GM19240 (cell line): Measurements from ENCODE around the gene INPP4A.

Experiments
- DNase-seq: peaks from one replicate; pipeline ENCODE4 v3.0.0; 2011; ENCODE audit warnings: low spot score; ENCODE audit not compliant: insufficient read length

The INPP4A gene

DNA sequence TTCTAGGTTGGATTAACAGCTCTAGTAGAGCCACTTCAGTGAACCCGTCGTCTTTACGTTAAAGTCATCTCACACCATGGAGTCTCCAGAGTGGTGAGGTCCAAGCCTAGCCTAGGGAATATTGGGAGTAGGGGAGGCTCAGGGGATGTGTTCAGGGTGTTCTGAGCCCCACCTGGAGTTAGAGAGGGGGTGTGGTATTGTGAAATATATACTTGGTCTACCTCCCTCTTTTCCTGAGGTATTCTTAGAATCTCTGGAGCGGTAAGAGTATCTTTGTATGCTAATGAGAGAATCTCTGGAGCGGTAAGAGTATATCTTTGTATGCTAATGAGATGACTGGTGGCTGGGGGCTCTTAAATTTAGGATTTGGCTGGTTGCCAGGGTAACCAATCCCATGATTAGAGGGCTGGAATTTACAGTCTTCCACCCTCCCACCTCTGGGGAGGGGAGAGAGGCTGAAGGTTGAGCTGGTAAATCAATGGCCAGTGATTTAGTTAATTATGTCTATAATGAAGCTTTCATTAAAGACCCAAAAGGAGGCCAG is 69.5 kb downstream of the INPP4A start:
- DNase-seq, result no peak

DNA sequence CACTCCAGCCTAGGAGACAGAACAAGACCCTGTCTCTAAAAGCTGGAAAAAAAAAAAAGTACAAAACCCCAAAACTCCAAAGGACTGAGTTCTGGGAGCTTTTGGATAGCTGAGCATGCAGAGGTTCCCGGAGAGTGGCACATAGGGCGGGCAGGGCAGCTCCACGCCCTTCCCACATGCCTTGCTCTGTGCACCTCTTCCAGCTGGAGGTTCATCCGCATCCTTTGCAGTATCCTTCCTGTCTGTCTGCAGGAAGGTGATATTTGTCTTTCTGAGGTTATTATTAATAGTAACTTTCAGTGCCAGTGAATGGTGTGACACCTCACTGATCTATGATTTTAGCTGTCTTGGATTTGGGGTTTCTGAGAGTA is 70.2 kb downstream of the INPP4A start:
- DNase-seq, result no peak

DNA sequence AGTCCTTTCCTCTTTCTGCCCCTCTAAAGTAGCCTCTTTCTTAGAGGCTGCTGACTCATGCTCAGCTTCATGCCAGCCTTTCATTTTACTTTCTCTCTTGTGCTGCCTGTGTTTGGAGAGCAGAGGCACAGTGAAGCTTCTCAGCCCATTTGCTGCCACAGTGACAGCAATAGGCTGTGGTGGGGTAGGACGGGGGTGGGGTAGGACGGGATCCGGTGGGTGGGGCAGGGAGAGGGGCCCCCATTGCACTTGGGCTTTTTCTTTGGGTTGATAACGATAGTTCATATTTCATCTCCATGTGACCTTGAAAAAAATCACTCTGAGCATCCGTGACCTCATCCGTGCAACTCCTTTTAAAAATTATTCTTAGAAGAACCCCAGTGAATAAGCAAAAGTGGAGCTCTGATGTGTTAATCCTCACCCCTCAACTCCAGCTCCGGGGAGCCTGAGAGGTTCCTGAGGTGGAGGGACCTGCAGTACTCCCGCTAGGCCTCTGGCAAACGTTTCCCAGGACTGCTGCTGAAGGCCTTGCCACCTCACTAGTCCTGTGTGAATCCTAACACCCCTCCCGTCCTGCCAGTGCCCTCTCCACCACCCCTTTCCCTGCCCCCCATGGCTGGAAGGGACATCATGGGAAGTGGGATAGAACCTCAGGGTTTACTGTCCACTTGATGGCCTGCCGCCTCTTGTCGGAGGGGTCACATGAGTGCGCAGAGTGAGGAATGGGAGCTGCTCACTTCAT is 70.8 kb downstream of the INPP4A start:
- DNase-seq, result peak; percentile 27

DNA sequence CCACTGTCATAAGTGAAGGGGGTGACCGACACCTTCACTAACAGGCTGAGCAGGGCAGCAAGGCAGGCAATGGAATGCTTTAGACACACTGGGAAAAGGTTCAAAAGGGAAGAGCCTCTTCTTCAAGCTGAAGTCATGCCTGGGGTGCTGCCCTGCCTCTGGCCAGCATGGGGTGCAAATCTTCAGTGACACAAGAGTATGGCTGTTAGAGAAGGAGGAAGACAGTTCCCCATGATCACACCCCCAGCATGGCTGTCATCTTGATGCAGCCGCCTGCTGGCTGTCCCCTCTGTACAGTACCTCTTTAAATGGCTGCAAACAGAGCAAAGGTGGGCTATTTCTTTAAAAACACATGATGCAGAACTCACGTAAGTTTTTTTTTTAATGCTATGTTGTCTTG is 71.9 kb downstream of the INPP4A start:
- no peak for DNase-seq

DNA sequence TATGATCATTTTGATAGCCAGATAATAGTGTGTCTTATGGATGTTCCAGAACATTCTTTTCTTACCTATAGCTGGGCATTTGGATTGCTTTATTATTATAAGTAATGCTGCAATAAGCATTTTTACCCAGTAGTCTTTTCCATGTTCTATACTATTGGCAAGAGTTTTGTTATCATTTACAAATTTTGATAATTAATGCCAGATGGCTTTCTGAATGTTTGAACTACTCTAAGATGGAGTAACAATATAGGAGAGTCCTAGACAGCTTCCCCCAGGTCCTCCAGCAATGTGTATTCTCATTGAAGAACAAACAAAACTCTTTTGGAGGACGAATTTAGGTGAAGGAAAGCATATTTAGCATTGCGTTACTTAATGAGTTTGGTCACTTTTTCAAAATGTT is 73.0 kb downstream of the INPP4A start:
- no peak for DNase-seq

DNA sequence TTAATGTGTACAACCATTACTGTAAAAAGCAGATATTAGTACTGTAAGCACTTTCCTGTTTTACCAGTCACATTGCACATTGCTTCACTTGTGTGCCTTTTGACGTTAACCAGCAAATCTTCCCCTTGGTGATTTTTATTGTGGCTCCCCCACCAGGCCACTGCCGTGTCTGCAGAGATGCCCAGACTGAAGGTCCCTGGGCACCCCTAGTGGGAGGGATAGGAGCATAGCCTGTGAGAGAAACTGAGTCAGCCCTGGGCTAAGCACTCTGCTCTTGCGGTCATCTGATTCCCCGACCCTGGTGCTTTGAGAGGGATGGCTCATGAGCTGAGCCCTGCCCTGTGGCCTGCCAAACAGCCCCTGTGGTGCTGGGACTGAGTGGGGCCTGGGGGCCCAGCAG is 73.4 kb downstream of the INPP4A start:
- DNase-seq, result peak; percentile 33

DNA sequence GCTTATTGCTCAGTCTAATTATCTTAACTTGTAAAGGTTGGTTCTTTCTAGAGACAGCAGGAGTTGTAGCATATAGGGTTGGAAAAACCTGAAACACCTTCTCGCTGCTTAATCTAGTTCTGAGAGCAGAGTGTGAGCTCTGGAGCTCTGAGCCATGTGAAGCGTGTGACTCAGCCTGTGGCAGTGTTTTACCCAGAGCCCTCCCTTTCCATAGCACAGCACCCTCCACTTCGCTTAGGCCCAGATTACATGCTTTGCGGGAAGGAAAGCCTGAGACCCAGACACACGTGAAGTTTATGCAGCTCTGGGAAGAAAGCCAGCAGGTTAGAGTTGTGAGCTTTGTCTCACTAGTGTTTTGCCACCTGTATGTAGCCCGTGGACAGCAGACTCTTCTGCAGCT is 74.5 kb downstream of the INPP4A start:
- DNase-seq, result no peak

DNA sequence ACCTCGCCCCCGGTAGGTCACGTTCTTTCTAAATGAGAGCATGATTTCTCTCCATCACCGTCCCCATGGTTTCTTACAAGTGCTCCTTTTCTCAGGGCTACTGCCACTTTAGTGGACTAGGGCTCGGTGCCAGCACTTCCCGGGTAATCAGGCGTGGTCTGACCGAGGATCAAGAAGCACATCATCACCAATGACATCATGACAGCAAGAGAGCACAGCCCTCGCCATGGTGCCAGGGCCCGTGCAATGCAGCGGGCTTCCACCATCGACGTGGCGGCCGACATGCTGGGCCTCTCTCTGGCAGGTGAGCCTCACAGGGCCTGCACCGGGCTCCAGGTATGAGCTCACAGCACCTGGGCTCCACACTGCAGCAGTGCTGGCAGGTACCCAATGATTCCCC is 75.2 kb downstream of the INPP4A start:
- DNase-seq, result no peak

DNA sequence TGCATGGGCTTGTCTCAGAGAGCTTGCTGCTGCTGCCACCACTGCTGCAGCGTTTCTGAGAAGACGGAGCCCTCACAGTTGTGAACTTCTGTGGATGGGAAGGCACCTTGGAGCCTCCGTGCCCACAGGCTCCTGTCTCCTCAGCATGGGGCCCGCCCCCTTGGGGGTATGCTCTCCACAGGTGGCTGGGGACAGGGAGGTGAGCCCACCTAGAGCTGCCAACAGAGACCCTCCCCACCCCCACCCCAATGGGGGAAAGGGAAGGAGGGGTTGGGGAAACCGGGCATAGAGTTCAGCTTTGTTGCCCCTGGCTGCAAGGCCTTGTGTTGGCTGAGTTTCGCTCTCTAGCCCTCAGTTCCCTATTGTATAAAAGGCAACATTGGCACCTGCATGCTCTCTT is 76.1 kb downstream of the INPP4A start:
- DNase-seq, result no peak

DNA sequence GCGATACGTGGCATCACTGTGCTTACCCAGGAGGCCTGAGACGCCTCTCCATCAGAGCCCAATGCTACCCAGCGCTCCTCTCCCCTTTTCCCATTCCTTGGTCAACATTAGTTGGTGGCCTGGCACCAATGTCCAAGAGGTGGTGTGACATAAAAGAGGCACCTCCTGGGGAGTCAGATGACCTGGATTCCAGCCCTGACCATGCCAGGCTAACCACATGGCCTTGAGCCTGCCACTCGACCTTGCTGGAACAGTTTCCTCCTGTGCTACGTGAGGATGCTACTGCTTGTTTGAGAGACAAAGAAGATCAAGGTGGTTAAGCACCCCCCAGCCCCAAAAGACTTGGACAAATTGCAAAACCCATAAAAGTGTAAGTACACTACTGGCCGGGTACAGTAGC is 76.6 kb downstream of the INPP4A start:
- no peak for DNase-seq

DNA sequence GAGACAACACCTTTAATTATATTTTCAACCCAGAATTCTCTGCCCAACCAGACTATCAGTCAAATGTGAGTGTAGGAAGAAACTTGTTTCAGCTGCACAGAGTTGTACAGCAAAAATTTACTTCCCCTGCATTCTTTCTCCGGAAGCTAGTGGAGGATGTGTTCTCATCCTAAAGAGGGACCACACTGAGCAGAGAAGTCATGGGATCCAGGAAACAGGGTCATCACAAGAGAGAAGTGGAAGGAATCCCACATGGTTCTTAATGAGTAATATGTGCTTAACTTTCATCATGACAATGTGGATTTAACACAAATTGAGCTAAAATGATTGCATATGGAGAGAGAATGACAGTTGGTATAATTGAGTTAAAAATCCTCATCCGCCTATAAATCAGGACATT is 78.2 kb downstream of the INPP4A start:
- DNase-seq, result no peak

DNA sequence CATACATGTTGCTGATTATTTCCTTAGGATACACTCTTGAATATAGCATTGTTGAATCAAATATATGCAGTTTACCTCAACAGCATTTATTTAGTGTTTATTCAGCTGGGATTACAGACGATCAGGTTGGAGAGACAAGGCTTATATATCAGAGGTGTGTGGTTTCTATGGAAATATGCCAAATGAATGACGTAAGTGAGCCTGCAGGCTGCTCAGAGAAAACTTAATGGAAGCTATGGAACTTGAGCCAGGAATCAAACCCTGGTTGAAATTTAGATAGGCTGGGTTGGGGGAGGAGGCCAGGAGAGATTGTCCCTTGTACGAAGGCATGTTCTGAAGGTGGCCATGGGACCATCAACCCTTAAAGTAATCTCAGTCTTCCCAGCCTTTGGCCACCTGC is 79.5 kb downstream of the INPP4A start:
- DNase-seq, result no peak

DNA sequence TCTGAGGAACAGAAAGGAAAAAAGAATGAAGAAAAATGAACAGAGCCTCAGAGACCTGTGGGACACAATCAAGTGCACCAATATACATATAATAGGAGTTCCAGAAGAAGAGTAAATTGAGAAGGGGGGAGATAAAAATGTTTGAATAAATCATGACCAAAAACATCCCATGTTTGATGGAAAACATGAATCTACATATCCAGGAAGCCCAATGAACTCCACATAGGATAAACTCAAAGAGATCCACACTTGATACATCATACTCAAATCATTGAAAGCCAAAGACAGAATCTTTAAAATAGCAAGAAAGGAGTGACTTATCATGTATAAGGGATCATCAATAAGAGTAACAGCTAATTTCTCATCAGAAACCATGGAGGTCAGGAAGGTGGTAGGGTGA is 83.7 kb downstream of the INPP4A start:
- DNase-seq, result no peak

DNA sequence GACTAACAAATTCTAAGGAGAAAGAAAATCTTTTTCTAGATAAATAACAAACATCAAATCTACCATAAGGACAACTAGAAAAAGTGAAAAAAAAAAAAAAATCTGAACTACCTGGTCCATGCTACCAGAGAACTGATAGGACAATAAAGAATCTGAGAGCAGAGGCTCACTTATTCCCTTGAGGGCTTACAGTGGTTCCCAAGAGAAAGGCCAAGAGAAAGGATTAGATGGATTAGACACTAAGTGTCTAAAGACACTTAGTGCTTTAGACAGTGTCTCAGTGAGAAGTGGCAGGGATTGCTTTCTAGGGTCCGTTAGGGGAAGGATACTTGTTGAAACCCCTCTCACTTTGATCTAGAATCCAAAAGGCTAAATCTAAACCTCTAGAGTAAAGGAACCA is 85.5 kb downstream of the INPP4A start:
- DNase-seq, result no peak

DNA sequence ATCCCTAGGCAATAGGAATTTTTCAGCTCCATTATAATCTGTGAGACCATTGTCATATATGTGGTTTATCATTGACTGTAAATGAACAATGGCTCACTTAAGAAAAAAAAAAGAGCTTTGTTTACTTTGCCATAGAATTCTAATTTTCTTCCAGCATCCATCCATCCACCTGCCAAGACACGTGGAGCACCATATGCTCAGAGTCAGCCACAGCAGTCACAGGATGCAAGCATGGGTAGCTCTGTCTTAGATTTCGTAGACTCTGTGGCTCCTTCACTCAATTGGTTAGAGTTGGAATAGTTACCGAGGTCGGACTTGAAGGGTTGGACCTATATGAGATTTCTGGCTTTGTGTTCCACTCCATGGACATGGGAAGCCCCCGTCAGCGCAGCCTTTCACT is 88.1 kb downstream of the INPP4A start:
- no peak for DNase-seq

DNA sequence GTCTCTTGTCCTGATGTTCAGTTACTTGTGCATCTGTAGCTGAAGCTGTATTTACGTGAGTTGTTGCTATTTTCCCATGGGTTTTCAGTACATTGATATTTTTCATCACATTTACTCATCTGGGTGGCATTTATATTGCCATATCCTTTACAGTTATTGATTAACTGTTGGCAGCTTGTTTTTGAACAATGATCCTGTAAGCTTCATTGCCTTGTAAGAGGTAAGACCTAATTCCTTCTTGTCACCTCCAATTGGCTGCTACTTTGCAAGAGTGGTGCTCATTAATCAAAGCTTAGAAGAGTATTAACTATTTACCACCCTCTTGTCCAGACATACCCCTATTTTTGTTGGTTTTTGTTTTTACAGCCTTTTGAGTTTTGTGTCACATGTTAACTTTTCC is 88.9 kb downstream of the INPP4A start:
- no peak for DNase-seq

DNA sequence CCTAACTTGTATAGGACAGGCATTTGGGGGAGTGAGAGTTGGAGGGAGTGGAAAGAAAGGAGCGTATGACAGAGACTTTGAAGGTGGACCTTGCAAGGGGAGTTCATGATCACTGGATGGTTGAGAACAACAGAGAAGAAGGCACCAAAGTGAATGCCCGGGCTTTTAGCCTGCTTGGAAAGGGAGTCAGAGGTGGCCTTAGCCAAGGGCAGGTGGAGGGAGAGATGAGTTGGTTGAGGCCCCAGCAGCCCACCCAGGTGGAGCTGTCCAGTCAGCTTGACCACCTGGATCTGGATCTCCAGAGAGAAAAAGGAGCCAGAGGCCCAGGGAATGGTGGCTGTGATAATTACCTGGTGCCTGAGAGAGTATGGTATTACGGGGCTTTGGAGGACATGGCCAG is 90.1 kb downstream of the INPP4A start:
- no peak for DNase-seq

DNA sequence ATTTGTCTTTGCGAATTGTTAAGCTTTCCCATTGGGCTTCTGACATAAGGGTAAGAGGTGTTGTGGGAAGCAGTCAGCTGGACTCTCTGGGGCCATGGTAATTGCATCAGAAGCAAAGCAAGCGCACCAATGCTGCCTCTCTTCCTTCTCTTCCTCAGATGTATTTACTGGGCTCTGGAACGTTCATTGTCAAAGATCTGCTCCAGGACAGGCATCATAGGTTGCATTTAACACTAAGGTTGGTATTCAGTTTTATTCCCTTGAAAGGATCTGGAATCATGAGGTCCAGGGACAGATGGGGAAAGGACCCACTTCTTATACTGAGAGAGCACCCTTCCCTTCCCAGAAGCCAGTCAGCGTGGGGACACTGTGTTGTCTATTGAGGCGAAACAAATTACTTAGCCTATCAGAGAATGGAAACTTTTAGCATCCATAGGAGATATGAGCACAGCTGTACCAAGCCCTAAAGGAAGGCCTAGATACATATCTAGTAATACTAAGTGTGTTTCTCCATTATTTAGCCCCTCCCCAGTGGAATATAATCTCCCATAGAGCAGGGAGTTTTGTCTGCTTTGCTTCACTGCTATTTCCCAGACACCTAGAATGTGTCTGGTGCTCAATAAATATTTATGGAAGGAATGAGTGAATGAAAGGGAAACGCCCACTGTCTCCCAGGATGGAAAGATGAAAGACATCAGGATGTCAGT is 91.5 kb downstream of the INPP4A start:
- no peak for DNase-seq

DNA sequence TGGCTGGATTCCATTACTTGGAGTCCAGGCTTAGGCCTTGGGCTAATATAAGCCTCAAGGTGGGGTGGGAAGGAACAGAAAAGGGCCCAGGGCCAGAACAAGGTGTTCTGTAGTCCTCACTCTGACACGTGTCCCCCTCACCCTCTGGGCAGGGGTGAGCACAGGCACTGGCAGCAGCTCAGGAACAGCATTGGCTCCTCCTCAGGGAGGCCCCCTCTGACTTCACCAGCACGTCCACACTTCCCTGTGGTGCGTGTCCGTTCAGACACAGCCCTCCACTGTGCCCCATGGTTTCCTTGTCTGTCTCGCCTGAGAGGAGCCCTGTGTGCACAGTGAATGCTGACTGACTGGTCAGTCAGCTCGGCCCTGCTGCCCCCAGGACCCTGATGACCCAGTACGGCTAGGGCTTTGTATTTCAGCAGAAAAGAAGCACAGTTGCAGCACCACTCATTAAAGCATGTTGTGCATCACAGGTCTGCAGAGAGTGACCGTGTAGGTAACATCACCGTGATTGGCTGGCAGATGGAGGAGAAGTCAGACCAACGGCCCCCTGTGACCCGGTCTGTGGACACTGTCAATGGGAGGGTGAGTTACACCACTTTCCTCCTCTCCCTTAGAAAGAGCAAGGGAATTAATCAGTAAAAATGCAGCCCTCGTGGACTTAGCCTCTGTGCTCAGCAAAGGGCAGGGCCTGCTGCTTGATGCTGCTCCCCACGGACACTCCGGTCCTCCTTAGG is 92.9 kb downstream of the INPP4A start:
- DNase-seq, result no peak

DNA sequence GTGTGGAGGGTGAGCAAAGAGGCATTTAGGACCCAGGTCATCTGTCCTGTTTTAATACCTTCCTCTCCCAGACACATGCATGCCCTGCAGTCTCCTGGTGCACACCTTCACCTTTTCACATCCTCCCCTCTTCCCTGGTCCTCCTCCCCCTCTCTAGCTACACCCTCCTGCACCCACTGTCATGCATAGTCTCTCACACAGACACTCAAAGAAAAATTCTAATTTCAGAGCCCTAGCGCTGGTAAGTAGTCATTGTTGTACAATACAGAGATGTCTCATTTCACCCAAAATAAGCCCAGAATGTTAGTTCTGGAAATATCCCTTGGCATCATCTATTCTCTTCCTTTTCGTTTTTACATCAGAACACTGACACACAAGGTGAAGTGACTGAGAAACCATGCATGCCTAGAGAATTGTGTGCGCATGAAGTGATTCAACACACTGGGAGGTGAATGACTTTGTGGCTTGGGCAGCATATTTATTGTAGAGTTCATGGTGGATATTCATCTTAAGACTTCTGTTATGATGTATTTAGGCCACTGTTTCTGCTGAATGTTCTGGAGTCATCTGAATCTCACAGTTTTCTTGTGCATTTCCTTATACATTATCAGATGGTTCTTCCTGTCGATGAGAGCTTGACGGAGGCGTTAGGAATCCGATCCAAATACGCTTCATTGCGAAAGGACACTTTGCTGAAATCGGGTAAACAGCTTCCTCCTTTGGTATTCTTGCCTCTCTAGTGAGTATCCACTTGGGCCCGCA is 93.8 kb downstream of the INPP4A start:
- DNase-seq, result no peak

DNA sequence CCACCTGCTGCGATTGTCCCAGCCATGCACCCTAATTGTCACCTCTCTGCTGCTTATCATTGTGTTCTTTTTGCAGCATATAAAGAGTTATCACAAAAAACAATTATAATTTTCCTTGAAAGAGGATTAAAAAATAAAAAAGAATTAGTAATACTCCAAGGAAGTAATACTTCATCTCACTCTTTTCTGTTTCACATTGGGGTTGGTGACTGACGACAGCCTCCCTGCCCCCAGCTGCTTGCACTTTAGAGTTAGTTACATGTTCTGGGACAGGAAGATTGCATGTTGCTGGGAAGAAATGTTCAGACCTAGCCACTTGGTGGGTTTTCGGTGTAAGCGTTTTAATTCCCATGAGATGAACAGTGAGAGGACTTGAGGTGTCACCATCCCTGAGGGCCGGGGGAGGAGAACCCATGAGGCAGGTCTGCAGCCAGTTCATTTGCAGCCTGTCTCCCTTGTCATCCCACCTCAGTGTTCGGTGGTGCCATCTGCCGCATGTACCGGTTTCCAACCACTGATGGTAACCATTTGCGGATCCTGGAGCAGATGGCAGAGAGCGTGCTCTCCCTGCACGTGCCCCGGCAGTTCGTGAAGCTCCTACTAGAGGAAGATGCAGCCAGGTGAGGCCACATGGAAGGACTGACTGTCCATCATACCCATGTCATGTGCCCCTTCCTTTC is 94.5 kb downstream of the INPP4A start:
- DNase-seq, result no peak
